Daoy (cell line): ENCODE results near the gene ALG9. TPM values are rescaled to one million over a fixed set of nuclear protein-coding genes. Genes with fewer than 3 reads are reported as not detected.
"Not testable (repeated sequence)": the region's sequence is repeated elsewhere in the genome, so short reads cannot be mapped to it uniquely, and the experiment has no call there.

Experiments
- DNase-seq: peaks from one replicate; pipeline ENCODE4 v3.0.0-alpha.2; 2015; ENCODE audit warnings: low read depth
- total RNA-seq: library from RNA; depleted of rRNA; stranded (reverse); fragments of >200 nt; shearing (Covaris generic); gene quantifications from 2 replicates; pipeline ENCODE4 v1.2.3, GENCODE V29; 2014; rRNA removed

Gene ALG9, protein sequence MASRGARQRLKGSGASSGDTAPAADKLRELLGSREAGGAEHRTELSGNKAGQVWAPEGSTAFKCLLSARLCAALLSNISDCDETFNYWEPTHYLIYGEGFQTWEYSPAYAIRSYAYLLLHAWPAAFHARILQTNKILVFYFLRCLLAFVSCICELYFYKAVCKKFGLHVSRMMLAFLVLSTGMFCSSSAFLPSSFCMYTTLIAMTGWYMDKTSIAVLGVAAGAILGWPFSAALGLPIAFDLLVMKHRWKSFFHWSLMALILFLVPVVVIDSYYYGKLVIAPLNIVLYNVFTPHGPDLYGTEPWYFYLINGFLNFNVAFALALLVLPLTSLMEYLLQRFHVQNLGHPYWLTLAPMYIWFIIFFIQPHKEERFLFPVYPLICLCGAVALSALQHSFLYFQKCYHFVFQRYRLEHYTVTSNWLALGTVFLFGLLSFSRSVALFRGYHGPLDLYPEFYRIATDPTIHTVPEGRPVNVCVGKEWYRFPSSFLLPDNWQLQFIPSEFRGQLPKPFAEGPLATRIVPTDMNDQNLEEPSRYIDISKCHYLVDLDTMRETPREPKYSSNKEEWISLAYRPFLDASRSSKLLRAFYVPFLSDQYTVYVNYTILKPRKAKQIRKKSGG
- 28.1 and 29.5 TPM in 2 replicates for total RNA-seq

DNA sequence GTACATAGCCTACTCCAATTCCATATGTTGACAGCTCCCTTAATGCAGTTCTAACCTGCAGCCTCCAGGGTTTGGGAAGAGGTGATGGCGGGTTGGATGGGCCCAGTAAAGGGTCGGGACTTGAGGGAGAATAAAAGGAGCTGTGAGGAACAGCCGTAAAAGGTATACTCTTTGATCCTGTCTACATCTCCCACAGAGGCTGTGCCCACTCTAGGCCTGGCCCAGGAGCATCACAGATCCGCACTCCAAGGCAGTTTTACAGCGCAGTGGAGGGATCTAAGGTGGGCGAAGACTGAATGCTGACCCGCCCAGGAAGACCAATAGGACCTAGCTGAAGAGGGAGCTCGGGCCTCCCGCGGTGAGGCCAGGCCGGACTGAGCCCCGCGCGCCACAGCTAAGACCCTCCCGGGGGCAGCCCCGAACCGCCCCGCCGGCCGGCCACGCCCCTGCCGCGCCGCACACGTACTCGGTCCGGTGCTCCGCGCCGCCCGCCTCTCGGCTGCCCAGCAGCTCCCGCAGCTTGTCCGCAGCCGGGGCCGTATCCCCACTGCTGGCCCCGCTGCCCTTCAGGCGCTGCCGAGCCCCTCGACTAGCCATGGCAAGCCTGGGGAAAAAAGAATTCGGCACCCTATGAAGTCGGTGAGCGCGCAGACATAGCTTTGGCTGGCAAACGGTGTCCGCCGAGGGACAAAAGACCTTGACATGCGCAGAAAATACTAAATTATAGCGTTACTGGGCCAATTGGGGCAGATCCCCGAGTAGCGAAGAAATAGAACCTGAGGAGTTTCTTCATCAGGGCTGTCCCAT lies at the start of gene ALG9:
Gene ALG9 (minus strand): TSS at position 696 of the 807 bp plus-strand sequence. CDS start 99 bp downstream, at position 597.
- DNase-seq: peak; percentile 82

DNA sequence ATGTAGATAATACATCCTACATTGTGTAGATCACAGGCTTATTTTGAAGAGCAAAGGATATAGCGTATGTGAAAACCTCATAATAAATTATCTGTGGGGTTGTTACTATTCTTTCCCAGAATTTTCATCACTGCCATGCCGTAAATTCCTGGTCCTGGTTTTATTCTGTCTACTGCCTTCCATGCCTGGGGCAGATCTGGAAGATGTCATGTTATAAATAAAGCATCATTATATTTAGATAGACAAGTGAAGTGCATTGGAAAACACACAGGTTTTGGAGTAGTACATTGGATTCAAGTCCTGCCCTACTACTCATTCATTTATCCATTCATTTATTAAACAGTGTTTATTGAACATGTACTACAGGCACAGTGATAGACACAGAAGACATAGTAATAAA lies 49.5 kb upstream of the ALG9 start:
- DNase-seq: no peak

DNA sequence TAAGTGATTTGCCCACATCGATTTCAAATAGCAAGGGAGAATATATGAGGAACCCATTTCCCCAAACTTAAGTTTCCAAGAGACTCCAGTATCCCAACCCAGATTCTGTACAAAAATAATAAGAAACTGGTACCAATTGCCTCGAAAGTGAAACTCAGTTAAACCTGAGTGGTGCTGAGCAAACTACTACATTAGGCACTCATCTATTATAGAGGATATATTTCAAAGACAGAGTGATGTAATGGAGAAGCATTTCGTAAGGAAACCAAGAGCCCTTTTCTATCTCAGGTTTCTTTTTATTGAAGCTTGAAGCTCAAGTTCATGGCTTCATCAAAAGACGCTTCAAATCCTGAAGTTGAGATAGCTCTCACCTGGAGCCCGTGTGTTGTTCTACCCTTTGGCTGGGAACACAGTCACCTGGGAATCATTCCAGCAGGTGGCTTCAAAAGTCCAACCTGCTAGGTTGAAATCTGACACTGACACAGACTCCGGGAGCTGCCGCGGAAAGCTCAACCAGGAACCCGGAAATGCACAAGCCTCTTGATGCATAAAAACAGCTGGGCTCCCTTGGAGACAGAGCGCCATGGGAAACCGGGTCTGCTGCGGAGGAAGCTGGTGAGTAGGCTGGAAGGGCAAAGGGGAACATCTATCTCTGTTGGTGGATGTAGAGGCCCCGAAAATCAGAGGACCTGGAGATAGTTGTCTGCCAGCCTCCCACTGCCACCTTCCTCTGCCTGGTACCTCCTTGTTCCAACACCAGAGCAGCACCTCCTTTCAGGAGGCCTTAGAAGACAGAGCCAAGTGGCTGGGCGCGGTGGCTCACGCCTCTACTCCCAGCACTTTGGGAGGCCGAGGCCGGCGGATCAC lies 47.2 kb upstream of the ALG9 start, which contains the start of gene C11orf52:
Gene C11orf52 (plus strand): TSS at position 524 of the 867 bp plus-strand sequence. CDS start 60 bp downstream, at position 584.
- DNase-seq: no peak

DNA sequence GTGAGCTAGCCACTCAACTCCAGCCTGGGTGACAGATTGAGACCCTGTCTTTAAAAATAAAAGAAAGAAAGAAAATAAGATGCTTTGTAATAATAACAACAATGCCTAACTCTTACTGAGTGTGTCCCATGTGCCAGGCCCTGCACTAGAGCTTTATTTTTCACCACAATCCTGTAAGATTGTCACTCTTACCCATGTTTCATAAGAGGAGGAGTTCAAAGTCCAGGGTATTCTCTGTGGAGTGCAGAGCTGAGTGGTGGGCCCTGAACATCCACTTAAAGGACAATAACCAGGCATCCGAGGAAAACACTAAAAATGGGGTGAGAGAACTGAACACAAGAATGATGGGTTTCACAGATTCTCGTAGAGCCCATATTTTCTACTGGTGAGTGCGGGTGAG lies 46.4 kb upstream of the ALG9 start:
- no peak for DNase-seq

DNA sequence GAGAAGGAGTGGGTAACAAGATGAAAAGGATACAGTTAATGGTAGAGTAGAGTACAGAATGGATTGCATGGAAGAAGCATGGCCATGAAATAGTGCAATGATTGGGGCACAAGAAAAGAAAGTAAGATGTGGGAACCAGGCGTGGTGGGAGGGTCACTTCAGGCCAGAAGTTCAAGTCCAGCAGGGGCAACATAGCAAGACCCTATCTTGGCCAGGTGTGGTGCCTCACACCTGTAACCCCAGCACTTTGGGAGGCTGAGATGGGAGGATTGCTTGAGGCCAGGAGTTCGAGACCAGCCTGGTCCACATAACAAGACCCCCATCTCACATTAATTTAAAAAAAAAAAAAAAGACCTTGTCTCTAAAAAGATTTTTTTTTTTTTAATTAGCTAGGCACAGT lies 45.9 kb upstream of the ALG9 start:
- DNase-seq: no peak

DNA sequence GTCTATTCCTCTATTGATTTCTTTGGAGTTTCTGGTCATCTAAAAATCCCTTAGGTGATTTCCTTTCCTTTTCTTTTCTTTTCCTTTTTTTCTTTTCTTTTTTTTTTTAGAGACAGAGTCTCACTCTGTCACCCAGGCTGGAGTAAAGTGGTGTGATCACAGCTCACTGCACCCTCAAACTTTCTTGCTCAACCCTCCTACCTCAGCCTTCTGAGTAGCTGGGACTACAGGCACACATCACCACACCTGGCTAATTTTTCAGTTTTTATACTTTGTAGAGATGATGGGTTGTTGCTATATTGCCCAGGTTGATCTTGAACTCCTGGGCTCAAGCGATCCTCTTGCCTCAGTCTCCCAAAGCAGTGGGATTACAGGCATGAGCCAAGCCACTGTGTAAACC lies 45.4 kb upstream of the ALG9 start:
- no peak for DNase-seq

DNA sequence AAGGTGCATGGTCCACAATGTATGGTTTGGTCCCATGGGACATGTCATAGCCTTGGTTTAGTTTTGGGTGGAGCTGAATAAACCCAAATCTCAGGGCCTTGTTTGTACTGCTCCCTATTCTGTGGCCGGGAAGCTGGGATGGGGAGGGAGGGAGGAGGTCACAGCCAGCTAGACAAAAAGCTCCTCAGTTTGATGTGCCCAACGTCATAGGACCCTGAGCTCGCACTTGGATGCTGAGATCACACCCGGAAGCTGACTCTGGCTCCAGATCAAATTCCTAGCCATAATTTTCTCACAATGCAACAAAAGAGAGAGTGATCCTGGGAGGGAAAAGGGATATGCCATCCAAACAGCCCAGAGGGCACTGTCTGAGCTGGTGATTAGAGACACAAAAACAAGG lies 42.6 kb upstream of the ALG9 start:
- DNase-seq: peak; percentile 30

DNA sequence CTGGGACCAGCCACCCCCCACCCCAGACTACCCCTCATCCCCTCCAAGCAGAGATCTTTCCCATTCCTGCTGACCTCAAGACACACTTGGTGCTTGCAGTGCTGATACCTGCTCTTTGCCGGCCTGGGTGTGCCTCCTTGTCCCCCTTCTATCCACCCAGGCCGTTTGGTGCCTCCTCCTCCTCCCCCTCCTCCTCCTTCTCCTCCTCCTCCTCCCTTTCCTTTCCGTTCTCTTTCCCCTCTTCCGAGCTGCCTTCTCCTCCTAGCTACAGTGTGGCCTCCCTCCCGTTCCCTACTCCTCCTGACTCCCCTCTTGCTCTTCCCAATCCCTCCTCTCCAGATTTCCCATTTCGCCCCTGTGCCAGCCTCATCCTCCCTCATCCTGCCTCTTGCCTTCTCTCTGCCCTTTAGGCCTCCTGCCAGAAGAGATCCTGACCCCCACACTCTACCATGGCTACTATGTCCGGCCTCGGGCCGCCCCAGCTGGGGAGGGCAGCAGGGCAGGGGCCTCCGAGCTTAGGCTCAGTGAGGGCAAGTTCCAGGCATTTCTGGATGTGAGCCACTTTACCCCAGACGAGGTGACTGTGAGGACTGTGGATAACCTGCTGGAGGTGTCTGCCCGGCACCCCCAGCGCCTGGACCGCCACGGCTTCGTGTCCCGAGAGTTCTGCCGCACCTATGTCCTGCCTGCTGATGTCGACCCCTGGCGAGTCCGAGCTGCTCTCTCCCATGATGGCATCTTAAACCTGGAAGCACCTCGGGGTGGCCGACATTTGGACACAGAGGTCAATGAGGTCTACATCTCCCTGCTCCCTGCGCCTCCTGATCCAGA lies 41.9 kb upstream of the ALG9 start:
- DNase-seq: no peak

DNA sequence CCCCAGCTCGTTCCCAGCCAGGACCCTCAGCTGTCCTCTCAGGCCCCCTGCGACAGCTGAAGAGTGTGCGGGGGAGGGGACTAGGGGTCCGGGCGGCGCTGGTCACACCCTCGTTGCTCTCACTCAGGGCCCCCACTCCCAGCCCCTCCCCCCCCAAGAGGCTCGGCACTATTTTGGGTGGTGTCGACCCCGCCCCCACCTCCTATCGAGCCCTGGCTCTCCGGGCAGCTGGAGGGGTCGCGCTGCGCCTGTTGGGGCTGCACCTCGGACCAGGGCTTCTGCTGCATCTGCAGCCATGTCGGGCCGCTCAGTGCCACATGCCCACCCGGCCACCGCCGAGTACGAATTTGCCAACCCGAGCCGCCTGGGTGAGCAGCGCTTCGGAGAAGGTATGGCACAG lies 41.2 kb upstream of the ALG9 start, which contains the start of gene HSPB2:
Gene HSPB2 (plus strand): TSS at position 200 of the 400 bp plus-strand sequence. CDS start 96 bp downstream, at position 296.
- no peak for DNase-seq

DNA sequence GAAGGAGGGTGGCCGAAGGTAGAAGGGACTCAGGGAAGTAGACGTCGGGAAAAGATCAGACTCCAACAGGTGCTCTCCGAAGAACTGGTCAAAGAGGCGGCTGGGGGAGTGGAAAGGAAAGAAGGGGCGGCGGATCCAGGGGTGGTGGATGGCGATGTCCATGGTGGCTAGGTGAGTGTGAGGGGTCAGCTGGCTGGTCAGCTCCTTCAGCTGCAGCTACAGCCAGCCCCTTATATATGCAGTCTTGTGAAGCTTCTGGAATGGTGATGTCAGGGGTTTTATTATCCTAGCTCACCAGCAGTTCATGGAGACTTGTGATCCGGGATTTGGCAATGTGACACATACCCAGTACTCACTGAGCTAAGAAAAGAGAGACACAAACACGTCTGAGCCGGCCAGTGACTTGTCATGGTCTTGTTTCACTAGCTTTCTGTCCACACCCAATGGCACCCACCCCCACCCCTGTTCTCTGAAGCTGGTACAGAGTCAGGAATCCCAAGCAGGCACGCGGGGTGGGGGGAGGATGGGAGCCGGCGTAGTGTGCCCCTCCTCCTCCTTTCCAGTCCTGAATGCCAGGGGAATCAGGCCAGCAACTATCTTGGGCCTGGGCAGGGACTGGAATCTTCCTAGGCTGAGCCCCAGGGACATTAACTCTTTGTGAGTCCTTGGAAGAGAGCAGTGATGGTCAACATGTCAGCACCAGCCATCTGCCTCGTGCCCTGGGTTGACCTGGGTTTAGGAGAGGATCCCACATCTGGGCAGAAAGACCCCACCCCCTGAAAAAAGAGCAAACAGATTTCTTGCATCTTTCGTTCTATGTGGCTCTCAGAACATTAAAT lies 40.4 kb upstream of the ALG9 start, which contains the start of gene CRYAB:
Gene CRYAB (minus strand): TSS at position 208 of the 839 bp plus-strand sequence. CDS start 46 bp downstream, at position 162.
- no peak for DNase-seq

DNA sequence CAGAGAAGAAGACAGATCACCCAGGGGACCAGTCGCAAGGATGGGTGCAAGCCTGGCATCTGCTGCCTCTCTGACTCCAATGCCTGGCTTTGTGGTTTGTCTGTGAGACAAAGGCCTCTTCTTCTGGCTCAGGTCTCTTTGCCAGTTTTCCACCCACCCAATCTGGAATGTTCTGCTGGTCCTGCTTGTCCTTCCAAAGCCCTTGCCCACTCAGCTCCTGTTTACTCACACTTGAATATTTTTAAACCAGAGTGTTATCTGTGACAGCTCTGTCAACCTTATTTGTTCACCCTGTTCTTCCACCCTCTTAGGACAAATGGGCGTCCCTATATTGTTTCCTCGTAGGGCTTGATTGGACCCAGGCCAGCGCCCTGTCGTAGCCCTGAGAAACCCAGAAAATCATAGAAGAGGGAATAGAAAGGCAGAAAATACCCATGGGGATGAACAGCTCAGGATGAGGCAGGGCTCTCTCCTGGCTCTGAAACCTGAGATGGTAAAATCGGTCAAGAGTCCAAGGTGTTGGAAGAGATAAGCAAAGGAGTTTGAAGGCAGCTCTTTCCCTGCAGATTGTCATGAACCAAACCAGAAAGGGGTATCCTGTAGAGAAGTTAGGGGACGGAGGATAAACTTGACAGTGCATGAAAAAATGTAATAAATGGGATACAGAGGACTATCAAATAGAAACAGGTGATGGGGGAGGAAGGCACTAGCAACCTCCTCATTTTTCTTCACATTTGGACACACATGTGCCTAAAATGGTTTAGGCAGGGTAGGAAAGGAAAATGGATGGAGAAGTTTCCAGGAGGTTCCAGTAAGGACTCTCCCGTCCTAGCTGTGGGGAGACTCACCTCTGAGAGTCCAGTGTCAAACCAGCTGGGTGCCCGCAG lies 39.5 kb upstream of the ALG9 start:
- DNase-seq: no peak

DNA sequence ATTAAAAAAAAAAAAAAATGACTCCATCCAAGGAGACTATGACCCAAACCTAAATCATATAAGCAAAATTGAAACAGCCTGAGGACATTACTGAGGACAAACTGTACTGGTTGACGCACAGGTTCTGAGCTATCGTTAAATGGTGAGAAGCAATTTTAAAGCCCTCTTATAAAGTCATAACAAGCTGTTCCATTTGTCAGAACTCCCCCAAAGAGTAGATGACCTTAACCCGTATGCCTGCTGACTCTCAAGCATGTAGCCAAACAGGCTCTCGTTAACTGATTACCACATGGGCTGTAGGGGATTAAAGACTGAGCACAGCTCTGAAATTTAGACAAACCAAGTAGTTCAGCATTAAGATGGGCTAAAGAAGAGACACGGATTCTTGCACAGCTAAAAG lies 38.0 kb upstream of the ALG9 start:
- no peak for DNase-seq

DNA sequence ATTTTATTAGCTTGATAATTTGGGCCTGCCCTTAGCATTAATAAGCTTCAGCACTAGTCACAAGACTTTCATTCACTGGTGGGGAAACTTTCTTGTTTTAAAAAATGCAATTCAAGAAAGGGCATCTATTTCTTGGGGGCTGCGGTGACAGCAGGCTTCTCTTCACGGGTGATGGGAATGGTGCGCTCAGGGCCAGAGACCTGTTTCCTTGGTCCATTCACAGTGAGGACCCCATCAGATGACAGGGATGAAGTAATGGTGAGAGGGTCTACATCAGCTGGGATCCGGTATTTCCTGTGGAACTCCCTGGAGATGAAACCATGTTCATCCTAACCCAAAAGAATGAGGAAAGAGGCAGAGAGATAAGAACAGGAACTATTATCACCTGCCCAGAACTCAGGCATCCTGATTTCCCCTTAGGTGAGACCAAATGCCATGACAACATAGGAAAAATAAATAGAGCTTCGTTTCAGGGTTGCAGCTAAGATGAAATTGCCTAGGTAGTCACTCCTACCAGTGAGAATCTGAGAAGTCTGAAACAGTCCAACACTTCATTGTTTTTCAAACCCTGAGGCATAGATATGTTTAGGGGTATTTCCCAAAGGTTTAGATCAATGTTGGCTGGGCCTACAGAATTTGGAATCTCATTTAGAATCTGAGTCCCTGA lies 37.4 kb upstream of the ALG9 start:
- DNase-seq: no peak

DNA sequence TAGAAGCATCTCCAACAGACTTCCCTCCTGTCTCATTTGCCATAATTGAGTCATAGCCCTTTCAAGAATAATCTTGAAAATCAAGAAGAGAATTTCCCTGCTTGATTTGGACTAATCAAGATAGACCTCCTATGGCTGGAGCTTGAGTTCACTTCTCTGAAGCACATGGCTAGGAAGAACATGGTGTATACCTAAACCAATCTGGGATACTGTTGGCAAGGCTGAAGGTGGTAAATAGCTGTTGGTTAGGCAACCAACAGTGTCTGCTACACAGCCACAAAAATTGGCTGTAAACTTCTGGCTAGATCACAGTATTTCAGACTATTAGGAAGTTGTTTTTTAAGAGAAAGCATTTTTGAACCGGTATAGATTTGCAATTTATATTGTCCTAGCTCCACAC lies 35.3 kb upstream of the ALG9 start:
- no peak for DNase-seq

DNA sequence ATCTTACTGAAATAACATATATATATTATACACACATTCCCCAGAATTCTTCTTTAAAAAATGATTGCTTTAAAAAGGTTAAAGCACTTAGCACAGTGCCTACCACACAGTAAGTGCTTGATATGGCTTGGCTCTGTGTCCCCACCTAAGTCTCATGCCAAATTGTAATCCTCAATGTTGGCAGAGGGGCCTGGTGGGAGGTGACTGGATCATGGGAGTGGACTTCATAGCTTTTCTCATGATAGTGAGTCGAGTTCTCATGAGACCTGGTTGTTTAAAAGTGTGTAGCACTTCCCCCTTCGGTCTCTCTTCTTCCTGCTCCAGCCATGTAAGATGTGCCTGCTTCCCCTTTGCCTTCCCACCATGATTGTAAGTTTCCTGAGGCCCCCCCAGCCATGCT lies 34.0 kb upstream of the ALG9 start:
- DNase-seq: no peak

DNA sequence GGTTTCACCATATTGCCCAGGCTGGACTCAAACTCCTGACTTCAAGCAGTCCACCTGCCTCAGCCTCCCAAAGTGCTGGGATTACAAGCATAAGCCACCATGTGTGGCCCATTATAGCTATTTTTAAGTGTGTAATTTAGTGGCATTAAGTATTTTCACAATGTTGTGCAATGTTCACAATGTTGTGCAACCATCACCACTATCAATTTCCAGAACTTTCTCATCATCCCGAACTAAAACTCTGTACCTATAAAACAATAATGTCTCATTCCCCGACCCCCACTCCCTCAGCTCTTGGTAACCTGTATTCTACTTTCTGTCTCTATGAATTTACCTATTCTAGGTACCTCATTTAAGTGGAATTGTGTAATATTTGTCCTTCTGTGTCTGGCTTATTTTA lies 15.5 kb upstream of the ALG9 start:
- no peak for DNase-seq

DNA sequence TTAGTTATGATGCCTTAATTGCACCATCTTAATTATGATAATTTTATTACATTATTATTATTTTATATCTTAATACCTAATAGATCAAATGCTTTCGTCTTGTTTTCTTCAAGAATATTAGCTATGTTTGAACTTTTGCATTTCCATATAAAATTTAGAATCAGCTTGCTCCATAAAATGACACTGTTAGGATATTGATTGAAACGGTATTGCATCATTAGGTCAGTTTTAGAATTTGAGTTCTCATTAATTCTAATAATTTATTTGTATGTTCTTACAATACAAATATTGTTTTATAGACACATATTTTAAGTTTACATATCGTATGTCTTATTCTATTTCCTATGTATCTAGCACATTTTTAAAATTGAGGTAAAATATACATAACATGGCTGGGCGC lies 14.7 kb upstream of the ALG9 start:
- no peak for DNase-seq

DNA sequence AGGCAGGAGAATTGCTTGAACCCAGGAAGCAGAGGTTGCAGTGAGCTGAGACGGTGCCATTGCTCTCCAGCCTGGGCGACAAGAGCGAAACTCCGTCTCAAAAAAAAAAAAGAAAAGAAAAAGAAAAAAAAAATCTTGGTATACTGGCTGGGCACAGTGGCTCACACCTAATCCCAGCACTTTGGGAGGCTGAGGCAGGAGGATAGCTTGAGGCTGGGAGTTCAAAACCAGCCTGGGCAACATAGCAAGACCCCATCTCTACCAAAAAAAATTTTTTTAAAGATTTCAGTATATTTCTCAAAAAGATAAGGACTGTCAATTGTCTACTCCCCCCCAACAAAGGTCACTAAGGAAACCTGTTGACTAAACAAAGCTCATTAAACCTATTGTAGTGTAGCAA lies 13.7 kb upstream of the ALG9 start:
- not testable (repeated sequence) for DNase-seq
